CD4-positive, alpha-beta memory T cell (primary cell): ENCODE data around the gene LPAR2. TPM values are rescaled to one million over a fixed set of nuclear protein-coding genes. Genes with fewer than 3 reads are reported as not detected.

Experiments used
- CTCF ChIA-PET: fragments of 350-600 bp; sonication (Branson Sonifier 250); formaldehyde crosslinking; loops from one replicate; lab custom pipeline; 2021; ENCODE audit warnings: inconsistent platforms; ENCODE audit not compliant: partially characterized antibody; lab: Charles Lee
- POLR2A ChIA-PET: fragments of 350-600 bp; sonication (Branson Sonifier 250); formaldehyde crosslinking; loops from one replicate; lab custom pipeline; 2021; ENCODE audit not compliant: partially characterized antibody; lab: Charles Lee
- DNase-seq, 5 donors: peaks; one replicate each; pipeline versions ENCODE4 v3.0.0 to v3.0.0-alpha.2; 2020 to 2022; ENCODE audit warnings: mixed read lengths in 1 of 5
- H3K27ac ChIP-seq: one replicate; pipeline ENCODE4 v1.7.0; 2013; ENCODE audit warnings: low read depth, low read length
- H3K27me3 ChIP-seq: 2 replicates; pipeline ENCODE4 v1.7.0; 2013; ENCODE audit warnings: mild to moderate bottlenecking, low read length, moderate library complexity; ENCODE audit not compliant: insufficient read depth
- H3K36me3 ChIP-seq: 2 replicates; pipeline ENCODE4 v1.7.0; 2013; ENCODE audit warnings: mild to moderate bottlenecking, low read length, moderate library complexity; ENCODE audit not compliant: insufficient read depth
- H3K4me1 ChIP-seq: 2 replicates; pipeline ENCODE4 v1.7.0; 2013; ENCODE audit warnings: mild to moderate bottlenecking, low read length, moderate library complexity; ENCODE audit not compliant: insufficient read depth
- H3K4me3 ChIP-seq, 2 donors: one replicate each; pipeline ENCODE4 v1.7.0; 2013; ENCODE audit warnings: low read length in 2 of 2, mild to moderate bottlenecking in 1 of 2
- H3K9me3 ChIP-seq, 2 donors: one replicate each; pipeline ENCODE4 v1.7.0; 2013; ENCODE audit warnings: low read length in 2 of 2, control low read depth in 1 of 2; ENCODE audit not compliant: control insufficient read depth in 1 of 2
- H3K27ac Mint-ChIP-seq, 7 donors: one replicate each; pipeline ENCODE4 v1.8.0; 2020 to 2021; ENCODE audit warnings: mixed read lengths in 7 of 7, mild to moderate bottlenecking in 6 of 7, inconsistent platforms in 3 of 7, moderate library complexity in 3 of 7
- H3K27me3 Mint-ChIP-seq, 2 donors: one replicate each; pipeline ENCODE4 v1.8.0; 2020 to 2021; ENCODE audit warnings: mixed read lengths in 2 of 2
- H3K36me3 Mint-ChIP-seq, 2 donors: one replicate each; pipeline ENCODE4 v1.8.0; 2020 to 2021; ENCODE audit warnings: mixed read lengths in 2 of 2, inconsistent platforms in 1 of 2, mild to moderate bottlenecking in 1 of 2
- H3K4me1 Mint-ChIP-seq, 4 donors: one replicate each; pipeline ENCODE4 v1.8.0; 2020 to 2021; ENCODE audit warnings: mixed read lengths in 4 of 4, mild to moderate bottlenecking in 1 of 4
- H3K4me3 Mint-ChIP-seq, 8 donors: one replicate each; pipeline ENCODE4 v1.8.0; 2020 to 2021; ENCODE audit warnings: mixed read lengths in 8 of 8, mild to moderate bottlenecking in 7 of 8, moderate library complexity in 6 of 8, inconsistent platforms in 3 of 8
- H3K9me3 Mint-ChIP-seq, 8 donors: one replicate each; pipeline ENCODE4 v1.8.0; 2020 to 2021; ENCODE audit warnings: mixed read lengths in 8 of 8, mild to moderate bottlenecking in 5 of 8, inconsistent platforms in 3 of 8, moderate library complexity in 1 of 8
- intact Hi-C: fragments of 100-400 bp; cut with micrococcal nuclease; formaldehyde crosslinking; loops from one replicate; pipeline ENCODE4 v1.15.1; 2023
- polyA plus RNA-seq, 2 donors: library from polyadenylated mRNA; unstranded; fragments of 300-500 nt; fragmentation: Illumina TruSeq; gene quantifications; one replicate each; pipeline ENCODE4 v1.2.3, GENCODE V29; 2021
- total RNA-seq, 2 experiments: library from RNA; stranded (reverse); gene quantifications; one replicate each; pipeline ENCODE4 v1.2.3, GENCODE V29; 2021

The LPAR2 gene
- total and polyA plus RNA-seq, 4 experiments from 2014 or later: 27.2 to 72.4 (median 54.2) TPM

- H3K36me3 Mint-ChIP-seq: peaks cover 34 to 58% of the 10 kb centered on the region in 2 donors
- no peak overlapping the region for H3K27ac Mint-ChIP-seq
- no peak overlapping the region for H3K4me3 Mint-ChIP-seq
- H3K27ac ChIP-seq: no peak overlapping the region
- H3K4me1 ChIP-seq: peaks cover 22% of the 10 kb centered on the region
- H3K27me3 Mint-ChIP-seq: no peaks in the 10 kb centered on the region
- POLR2A ChIA-PET: interaction anchor here (0.6 to 1.3 kb wide), 3 partner anchors 9 to 30 kb away, joined by 3 read pairs; partner anchors contain the start of gene ATP13A1
- H3K27me3 ChIP-seq: no peaks in the 10 kb centered on the region
- CTCF ChIA-PET: interaction anchor here (1.4 kb wide), 1 partner anchor 9 kb away, joined by 3 read pairs; the partner anchor contains the start of gene LPAR2
- H3K36me3 ChIP-seq: peaks cover 60% of the 10 kb centered on the region
- no peaks in the 10 kb centered on the region for H3K9me3 ChIP-seq
- no peak for DNase-seq
- no peak overlapping the region for H3K4me3 ChIP-seq
- intact Hi-C loops: no loop called here
- H3K9me3 Mint-ChIP-seq: no peaks in the 10 kb centered on the region
- H3K4me1 Mint-ChIP-seq: peaks cover 15 to 35% (median 27%) of the 10 kb centered on the region in 4 donors
Observed at GRCh38 chr19:19637523-19638251, 9.7 kb upstream of the LPAR2 start.

- H3K4me1 ChIP-seq: peaks cover 17% of the 10 kb centered on the region
- DNase-seq: no peak
- Mint-ChIP-seq H3K36me3 (peaks cover 36 to 58% of the 10 kb centered on the region in 2 donors), H3K4me1 (peaks cover 11 to 30% (median 22%) of the 10 kb centered on the region in 4 donors), H3K27ac (no peak overlapping the region), H3K9me3 (no peaks in the 10 kb centered on the region), H3K27me3 (no peaks in the 10 kb centered on the region), H3K4me3 (no peak overlapping the region)
- ChIA-PET POLR2A (interaction anchor here (0.6 to 1.3 kb wide), 2 partner anchors 9 to 30 kb away, joined by 3 read pairs; no protein-coding TSS in a partner anchor), CTCF (interaction anchor here (1.2 kb wide), 1 partner anchor 54 kb away, joined by 3 read pairs; no protein-coding TSS in a partner anchor)
- intact Hi-C loops: no loop called here
- no peaks in the 10 kb centered on the region for H3K27me3 ChIP-seq
- peaks cover 65% of the 10 kb centered on the region for H3K36me3 ChIP-seq
- no peak overlapping the region for H3K4me3 ChIP-seq
- no peaks in the 10 kb centered on the region for H3K9me3 ChIP-seq
- H3K27ac ChIP-seq: no peak overlapping the region
Observed at GRCh38 chr19:19637186-19637522, 9.1 kb upstream of the LPAR2 start.

GRCh38 chr19:19636573-19637185, 8.7 kb upstream of the LPAR2 start:
- H3K9me3 ChIP-seq: no peaks in the 10 kb centered on the region
- peaks cover 12% of the 10 kb centered on the region for H3K4me1 ChIP-seq
- Mint-ChIP-seq H3K36me3 (peaks cover 36 to 55% of the 10 kb centered on the region in 2 donors), H3K9me3 (no peaks in the 10 kb centered on the region), H3K4me1 (peaks cover 8 to 25% (median 18%) of the 10 kb centered on the region in 4 donors), H3K27ac (peak overlapping the region in 1 of 7 donors; percentile 35), H3K27me3 (no peaks in the 10 kb centered on the region), H3K4me3 (no peak overlapping the region)
- ChIA-PET POLR2A (interaction anchor here (1.3 kb wide), 1 partner anchor 8 kb away, joined by 3 read pairs; no protein-coding TSS in a partner anchor), CTCF (interaction anchor here (1.2 kb wide), 1 partner anchor 53 kb away, joined by 3 read pairs; no protein-coding TSS in a partner anchor)
- peak in 1 of 5 donors; percentile 4 for DNase-seq
- no peak overlapping the region for H3K4me3 ChIP-seq
- H3K27ac ChIP-seq: no peak overlapping the region
- H3K36me3 ChIP-seq: peaks cover 61% of the 10 kb centered on the region
- H3K27me3 ChIP-seq: no peaks in the 10 kb centered on the region
- intact Hi-C loops: no loop called here

- POLR2A ChIA-PET: interaction anchor here (0.6 to 1.2 kb wide), 2 partner anchors 32 to 34 kb away, joined by 3 read pairs; partner anchors contain the start of gene ZNF101
- Histone ChIP-seq H3K9me3 (no peaks in the 10 kb centered on the region), H3K4me1 (peaks cover 9% of the 10 kb centered on the region), H3K27me3 (no peaks in the 10 kb centered on the region), H3K27ac (no peak overlapping the region), H3K36me3 (peaks cover 58% of the 10 kb centered on the region), H3K4me3 (no peak overlapping the region)
- intact Hi-C loops: no loop called here
- H3K4me3 Mint-ChIP-seq: no peak overlapping the region
- H3K27me3 Mint-ChIP-seq: no peaks in the 10 kb centered on the region
- peaks cover 35 to 65% of the 10 kb centered on the region in 2 donors for H3K36me3 Mint-ChIP-seq
- peaks cover 8 to 24% (median 17%) of the 10 kb centered on the region in 4 donors for H3K4me1 Mint-ChIP-seq
- CTCF ChIA-PET: interaction anchor here (1.8 kb wide), 1 partner anchor 103 kb away, joined by 4 read pairs; no protein-coding TSS in a partner anchor
- no peaks in the 10 kb centered on the region for H3K9me3 Mint-ChIP-seq
- peak in 1 of 5 donors; percentile 28 for DNase-seq
- H3K27ac Mint-ChIP-seq: peak overlapping the region in 3 of 7 donors; percentile 44 to 83 (median 48)
Observed at GRCh38 chr19:19635313-19635702, 7.3 kb upstream of the LPAR2 start.

- no peaks in the 10 kb centered on the region for H3K27me3 Mint-ChIP-seq
- no peak overlapping the region for H3K4me3 ChIP-seq
- H3K27ac Mint-ChIP-seq: peak overlapping the region in 5 of 7 donors; percentile 44 to 92 (median 48)
- H3K4me3 Mint-ChIP-seq: no peak overlapping the region
- H3K4me1 ChIP-seq: peaks cover 9% of the 10 kb centered on the region
- H3K36me3 Mint-ChIP-seq: peaks cover 32 to 61% of the 10 kb centered on the region in 2 donors
- H3K9me3 ChIP-seq: no peaks in the 10 kb centered on the region
- CTCF ChIA-PET: interaction anchor here (1.8 kb wide), 1 partner anchor 102 kb away, joined by 4 read pairs; no protein-coding TSS in a partner anchor
- H3K27ac ChIP-seq: no peak overlapping the region
- DNase-seq: peak in 1 of 5 donors; percentile 31
- H3K4me1 Mint-ChIP-seq: peaks cover 8 to 24% (median 15%) of the 10 kb centered on the region in 4 donors
- intact Hi-C loops: loop anchor here (5.0 kb wide), 1 partner anchor 37 kb away; no protein-coding TSS in a partner anchor
- POLR2A ChIA-PET: interaction anchor here (1.1 to 1.2 kb wide), 2 partner anchors 9 to 34 kb away, joined by 3 read pairs; partner anchors contain the start of gene ZNF101
- H3K27me3 ChIP-seq: no peaks in the 10 kb centered on the region
- H3K36me3 ChIP-seq: peaks cover 52% of the 10 kb centered on the region
- H3K9me3 Mint-ChIP-seq: no peaks in the 10 kb centered on the region
Observed at GRCh38 chr19:19634516-19635312, 6.7 kb upstream of the LPAR2 start.

- H3K27ac Mint-ChIP-seq: peak overlapping the region in 6 of 7 donors; percentile 25 to 92 (median 54)
- peaks cover 0 to 1% (median 0%) of the 10 kb centered on the region in 8 donors for H3K9me3 Mint-ChIP-seq
- H3K4me3 ChIP-seq: no peak overlapping the region
- DNase-seq: peak in 1 of 5 donors; percentile 22
- H3K27me3 Mint-ChIP-seq: no peaks in the 10 kb centered on the region
- peaks cover 8 to 24% (median 14%) of the 10 kb centered on the region in 4 donors for H3K4me1 Mint-ChIP-seq
- no peaks in the 10 kb centered on the region for H3K9me3 ChIP-seq
- no peak overlapping the region for H3K27ac ChIP-seq
- peaks cover 48% of the 10 kb centered on the region for H3K36me3 ChIP-seq
- intact Hi-C loops: loop anchor here (5.0 kb wide), 1 partner anchor 37 kb away; no protein-coding TSS in a partner anchor
- peaks cover 32 to 59% of the 10 kb centered on the region in 2 donors for H3K36me3 Mint-ChIP-seq
- H3K27me3 ChIP-seq: no peaks in the 10 kb centered on the region
- H3K4me3 Mint-ChIP-seq: no peak overlapping the region
- POLR2A ChIA-PET: interaction anchor here (0.9 to 1.5 kb wide), 4 partner anchors 10 to 80 kb away, joined by 3 to 6 read pairs (median 3); no protein-coding TSS in a partner anchor
- CTCF ChIA-PET: no interaction called here
- H3K4me1 ChIP-seq: peaks cover 9% of the 10 kb centered on the region
Observed at GRCh38 chr19:19633711-19634515, 5.9 kb upstream of the LPAR2 start.
